Measurements from ENCODE around the gene LEPR. TPM values are rescaled to one million over a fixed set of nuclear protein-coding genes. Genes with fewer than 3 reads are reported as not detected.

Gene LEPR
- total and polyA plus RNA-seq, 5 donors from 2014 or later, result 2.3 to 3.2 (median 2.8) TPM

DNA sequence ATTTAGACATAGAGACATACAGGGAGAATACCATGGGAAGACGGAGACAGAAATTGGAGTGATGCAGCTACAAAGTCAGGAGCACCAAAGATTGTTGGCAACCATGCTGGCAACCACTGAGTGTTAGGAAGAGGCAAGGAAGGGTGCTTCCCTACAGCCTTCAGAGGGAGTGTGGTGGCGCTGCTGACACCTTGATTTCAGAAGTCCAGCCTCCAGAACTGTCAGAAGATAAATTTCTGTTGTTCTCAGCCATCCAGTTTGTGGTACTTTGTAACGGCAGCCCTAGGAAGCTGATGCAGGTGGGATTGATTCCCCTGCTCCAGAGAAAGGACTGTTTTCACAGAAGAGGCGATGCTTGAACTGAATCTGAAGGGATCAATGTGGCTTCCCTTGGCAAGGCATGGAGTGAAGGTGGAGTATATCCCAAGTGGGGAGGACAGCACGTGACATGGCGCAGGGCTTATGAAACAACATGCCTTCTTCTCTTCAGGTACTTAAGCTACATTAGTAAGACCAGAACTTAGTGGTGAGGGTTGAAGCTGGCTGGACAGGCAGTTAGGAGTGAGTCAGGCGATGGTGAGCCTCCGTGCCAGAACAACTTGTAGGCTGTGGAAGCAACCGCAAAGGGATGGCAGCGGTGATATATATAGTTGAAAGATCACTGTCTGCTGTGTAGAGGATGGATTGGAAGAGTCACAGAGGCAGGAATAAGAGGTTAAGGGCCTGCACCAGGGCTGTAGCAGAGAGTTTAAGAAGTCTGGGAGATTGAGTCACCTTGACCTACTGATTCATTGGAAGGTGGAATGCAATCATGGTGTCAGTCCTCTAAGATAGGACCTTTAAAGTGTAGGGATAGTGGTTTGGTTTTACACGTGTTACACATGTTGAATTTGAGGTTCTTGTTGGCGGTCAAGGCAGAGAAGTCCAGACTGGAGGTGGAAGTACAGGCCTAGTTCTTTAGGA lies 2.1 kb downstream of the LEPR start:
- Histone ChIP-seq H3K9me3 (ENCODE audit: control insufficient read depth in 2 of 2, low read length in 2 of 2) (no peaks in the 10 kb centered on the region), H3K4me3 (ENCODE audit: low read depth, low read length) (peak overlapping the region; percentile 84), H3K36me3 (ENCODE audit: control insufficient read depth, insufficient read depth, low read length) (peaks cover 12% of the 10 kb centered on the region), H3K27me3 (ENCODE audit: control insufficient read depth, insufficient read depth, low read length) (no peaks in the 10 kb centered on the region), H3K27ac (ENCODE audit: insufficient read depth, low read length, poor library complexity, severe bottlenecking) (no peak overlapping the region), H3K4me1 (ENCODE audit: control insufficient read depth, insufficient read depth, low read length, poor library complexity, severe bottlenecking) (peaks cover 20% of the 10 kb centered on the region)
- Mint-ChIP-seq H3K9me3 (no peaks in the 10 kb centered on the region), H3K4me1 (peaks cover 15 to 28% (median 17%) of the 10 kb centered on the region in 4 donors), H3K27ac (no peak overlapping the region), H3K36me3 (peaks cover 14% of the 10 kb centered on the region), H3K4me3 (peak overlapping the region in 1 of 4 donors; percentile 8), H3K27me3 (no peaks in the 10 kb centered on the region)
- DNase-seq (no peak), ATAC-seq (ENCODE audit: low read depth in 2 of 2) (no peak)

DNA sequence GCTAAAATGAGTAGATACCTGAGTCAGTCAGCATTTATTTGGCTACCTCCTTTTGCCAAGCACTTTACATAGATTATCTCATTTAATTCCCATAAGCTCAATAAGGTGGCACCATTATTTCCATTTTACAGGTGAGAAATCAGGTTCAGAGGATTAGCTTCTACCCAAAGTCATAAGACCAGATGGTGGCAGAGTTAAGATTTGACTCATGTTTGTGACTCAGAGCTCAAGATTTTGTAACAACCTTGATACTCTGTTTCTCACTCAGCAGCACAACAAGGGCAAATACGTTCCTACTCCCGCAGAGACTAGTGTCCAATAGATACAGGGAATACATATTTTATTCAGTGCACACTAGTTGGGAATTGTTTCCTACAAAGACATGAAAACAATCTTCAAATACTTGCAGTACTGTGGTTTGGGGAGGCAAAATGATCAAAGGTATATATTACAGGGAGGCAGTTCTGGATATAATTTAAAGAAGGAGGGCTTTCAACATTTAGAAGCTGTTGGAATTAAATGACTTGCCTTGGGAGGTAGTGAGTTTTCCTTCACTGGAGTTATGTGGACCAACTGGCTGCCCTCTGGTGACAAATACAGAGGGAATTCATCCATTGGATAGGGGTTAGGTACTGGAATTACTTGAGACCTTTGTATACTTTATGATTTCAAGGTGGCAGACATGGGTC lies 3.6 kb downstream of the LEPR start:
- H3K9me3 Mint-ChIP-seq, result no peaks in the 10 kb centered on the region
- no peaks in the 10 kb centered on the region for H3K9me3 ChIP-seq (ENCODE audit: control insufficient read depth in 2 of 2, low read length in 2 of 2)
- no peaks in the 10 kb centered on the region for H3K27me3 Mint-ChIP-seq
- peaks cover 17% of the 10 kb centered on the region for H3K36me3 Mint-ChIP-seq
- no peak overlapping the region for H3K4me3 ChIP-seq (ENCODE audit: low read depth, low read length)
- H3K4me1 ChIP-seq (ENCODE audit: control insufficient read depth, insufficient read depth, low read length, poor library complexity, severe bottlenecking), result peaks cover 20% of the 10 kb centered on the region
- H3K4me1 Mint-ChIP-seq, result peaks cover 12 to 24% (median 16%) of the 10 kb centered on the region in 4 donors
- ATAC-seq (ENCODE audit: low read depth in 2 of 2) (no peak), DNase-seq (peak in 1 of 3 donors; percentile 76)
- H3K4me3 Mint-ChIP-seq, result peak overlapping the region in 1 of 4 donors; percentile 27
- peaks cover 23% of the 10 kb centered on the region for H3K36me3 ChIP-seq (ENCODE audit: control insufficient read depth, insufficient read depth, low read length)
- peak overlapping the region in 2 of 3 donors; percentile 18 to 93 for H3K27ac Mint-ChIP-seq
- no peaks in the 10 kb centered on the region for H3K27me3 ChIP-seq (ENCODE audit: control insufficient read depth, insufficient read depth, low read length)
- no peak overlapping the region for H3K27ac ChIP-seq (ENCODE audit: insufficient read depth, low read length, poor library complexity, severe bottlenecking)

DNA sequence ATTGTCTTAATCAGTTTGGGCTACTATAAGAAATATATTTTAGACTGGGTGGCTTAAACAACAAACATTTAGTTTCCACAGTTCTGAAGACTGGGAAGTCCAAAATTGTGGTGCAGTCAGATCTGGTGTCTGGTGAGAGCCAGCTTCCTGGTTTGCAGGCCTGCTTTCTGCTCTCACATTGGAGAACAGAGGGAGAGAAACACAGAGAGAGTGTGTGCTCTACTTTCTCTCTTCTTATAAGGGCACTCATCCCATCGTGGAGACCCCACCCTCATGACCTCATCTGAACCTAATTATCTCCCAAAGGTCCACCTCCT lies 4.1 kb downstream of the LEPR start:
- no peak overlapping the region for H3K4me3 ChIP-seq (ENCODE audit: low read depth, low read length)
- H3K4me1 ChIP-seq (ENCODE audit: control insufficient read depth, insufficient read depth, low read length, poor library complexity, severe bottlenecking), result peaks cover 18% of the 10 kb centered on the region
- ATAC-seq (ENCODE audit: low read depth in 2 of 2) (no peak), DNase-seq (no peak)
- no peaks in the 10 kb centered on the region for H3K27me3 Mint-ChIP-seq
- no peaks in the 10 kb centered on the region for H3K9me3 Mint-ChIP-seq
- H3K27me3 ChIP-seq (ENCODE audit: control insufficient read depth, insufficient read depth, low read length), result no peaks in the 10 kb centered on the region
- H3K27ac Mint-ChIP-seq, result peak overlapping the region; percentile 9 to 93 (median 18)
- H3K9me3 ChIP-seq (ENCODE audit: control insufficient read depth in 2 of 2, low read length in 2 of 2), result no peaks in the 10 kb centered on the region
- peaks cover 8 to 20% (median 14%) of the 10 kb centered on the region in 4 donors for H3K4me1 Mint-ChIP-seq
- peaks cover 17% of the 10 kb centered on the region for H3K36me3 Mint-ChIP-seq
- H3K27ac ChIP-seq (ENCODE audit: insufficient read depth, low read length, poor library complexity, severe bottlenecking), result no peak overlapping the region
- H3K4me3 Mint-ChIP-seq, result no peak overlapping the region
- peaks cover 26% of the 10 kb centered on the region for H3K36me3 ChIP-seq (ENCODE audit: control insufficient read depth, insufficient read depth, low read length)

DNA sequence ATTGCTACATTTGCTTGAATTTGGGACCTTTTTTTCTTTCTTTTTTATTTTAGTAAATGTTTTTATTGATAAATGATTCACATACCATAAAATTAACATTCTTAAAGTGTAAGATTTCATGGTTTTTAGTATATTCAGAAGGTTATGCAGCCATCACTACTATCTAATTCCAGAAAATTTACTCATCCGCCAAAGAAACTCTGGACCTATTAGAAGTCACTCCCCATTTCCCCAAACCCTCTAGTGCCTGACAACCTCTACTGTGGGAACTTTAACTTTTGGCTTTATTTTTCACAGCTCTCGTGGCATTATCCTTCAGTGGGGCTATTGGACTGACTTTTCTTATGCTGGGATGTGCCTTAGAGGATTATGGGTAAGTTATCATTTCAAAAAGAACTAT lies 4.5 kb downstream of the LEPR start:
- Mint-ChIP-seq H3K4me1 (peaks cover 3 to 19% (median 12%) of the 10 kb centered on the region in 4 donors), H3K27ac (no peak overlapping the region), H3K9me3 (no peaks in the 10 kb centered on the region), H3K27me3 (no peaks in the 10 kb centered on the region), H3K4me3 (peak overlapping the region in 1 of 4 donors; percentile 22), H3K36me3 (peaks cover 21% of the 10 kb centered on the region)
- ATAC-seq (ENCODE audit: low read depth in 2 of 2), result no peak
- DNase-seq, result no peak
- peaks cover 14% of the 10 kb centered on the region for H3K4me1 ChIP-seq (ENCODE audit: control insufficient read depth, insufficient read depth, low read length, poor library complexity, severe bottlenecking)
- no peak overlapping the region for H3K4me3 ChIP-seq (ENCODE audit: low read depth, low read length)
- no peak overlapping the region for H3K27ac ChIP-seq (ENCODE audit: insufficient read depth, low read length, poor library complexity, severe bottlenecking)
- peaks cover 26% of the 10 kb centered on the region for H3K36me3 ChIP-seq (ENCODE audit: control insufficient read depth, insufficient read depth, low read length)
- no peaks in the 10 kb centered on the region for H3K27me3 ChIP-seq (ENCODE audit: control insufficient read depth, insufficient read depth, low read length)
- no peaks in the 10 kb centered on the region for H3K9me3 ChIP-seq (ENCODE audit: control insufficient read depth in 2 of 2, low read length in 2 of 2)

DNA sequence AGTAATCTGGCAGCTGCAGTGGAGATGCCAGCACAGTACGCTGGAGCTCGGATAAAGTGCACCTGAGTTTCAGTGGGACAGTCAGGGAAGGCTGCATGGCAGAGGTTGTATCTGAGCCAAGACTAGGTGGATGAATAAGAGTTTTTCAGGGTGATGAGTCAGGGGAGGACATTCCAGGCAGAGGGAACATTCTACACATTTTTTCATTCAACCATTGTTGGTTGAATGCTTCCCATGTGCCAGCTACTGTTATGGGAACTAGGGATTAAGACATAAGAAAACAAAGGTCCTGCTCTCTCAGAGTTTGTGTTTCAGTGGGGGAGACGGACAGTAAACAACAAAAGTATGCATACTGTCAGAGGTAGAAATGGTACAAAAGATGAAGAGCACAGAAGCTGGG lies 5.2 kb downstream of the LEPR start:
- Histone ChIP-seq H3K27ac (ENCODE audit: insufficient read depth, low read length, poor library complexity, severe bottlenecking) (no peak overlapping the region), H3K4me3 (ENCODE audit: low read depth, low read length) (no peak overlapping the region), H3K4me1 (ENCODE audit: control insufficient read depth, insufficient read depth, low read length, poor library complexity, severe bottlenecking) (peaks cover 14% of the 10 kb centered on the region), H3K9me3 (ENCODE audit: control insufficient read depth in 2 of 2, low read length in 2 of 2) (no peaks in the 10 kb centered on the region), H3K36me3 (ENCODE audit: control insufficient read depth, insufficient read depth, low read length) (peaks cover 32% of the 10 kb centered on the region), H3K27me3 (ENCODE audit: control insufficient read depth, insufficient read depth, low read length) (no peaks in the 10 kb centered on the region)
- Mint-ChIP-seq H3K27ac (no peak overlapping the region), H3K27me3 (no peaks in the 10 kb centered on the region), H3K36me3 (peaks cover 21% of the 10 kb centered on the region), H3K4me1 (peaks cover under 1 to 19% (median 13%) of the 10 kb centered on the region in 4 donors), H3K9me3 (no peaks in the 10 kb centered on the region), H3K4me3 (peak overlapping the region in 1 of 4 donors; percentile 49)
- DNase-seq, result no peak
- no peak for ATAC-seq (ENCODE audit: low read depth in 2 of 2)

DNA sequence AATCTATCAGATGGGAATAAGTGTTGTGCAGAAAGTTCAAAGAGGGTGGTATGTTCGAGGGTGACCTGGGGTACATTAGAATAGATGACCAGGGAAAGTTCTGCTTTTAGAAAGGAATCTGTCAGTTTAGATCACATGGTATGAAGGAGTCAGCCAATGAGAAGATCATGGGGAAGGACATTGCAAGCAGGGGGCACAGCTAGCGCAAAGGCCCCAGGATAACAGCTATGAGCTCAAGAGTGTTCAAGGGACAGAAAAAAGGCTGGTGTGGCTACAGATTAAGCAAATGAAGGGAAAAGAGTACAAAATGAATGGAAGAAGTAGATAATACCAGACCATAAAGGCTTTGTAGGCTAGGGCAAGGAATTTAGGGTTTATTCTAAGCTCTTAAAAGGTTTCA lies 8.6 kb downstream of the LEPR start:
- peak overlapping the region in 2 of 3 donors; percentile 36 to 76 for H3K27ac Mint-ChIP-seq
- no peak overlapping the region for H3K4me3 Mint-ChIP-seq
- DNase-seq (no peak), ATAC-seq (ENCODE audit: low read depth in 2 of 2) (no peak)
- Histone ChIP-seq H3K4me1 (ENCODE audit: control insufficient read depth, insufficient read depth, low read length, poor library complexity, severe bottlenecking) (peaks cover 6% of the 10 kb centered on the region), H3K36me3 (ENCODE audit: control insufficient read depth, insufficient read depth, low read length) (peaks cover 39% of the 10 kb centered on the region), H3K9me3 (ENCODE audit: control insufficient read depth in 2 of 2, low read length in 2 of 2) (no peaks in the 10 kb centered on the region), H3K4me3 (ENCODE audit: low read depth, low read length) (no peak overlapping the region), H3K27ac (ENCODE audit: insufficient read depth, low read length, poor library complexity, severe bottlenecking) (no peak overlapping the region), H3K27me3 (ENCODE audit: control insufficient read depth, insufficient read depth, low read length) (no peaks in the 10 kb centered on the region)
- no peaks in the 10 kb centered on the region for H3K27me3 Mint-ChIP-seq
- no peaks in the 10 kb centered on the region for H3K9me3 Mint-ChIP-seq
- H3K36me3 Mint-ChIP-seq, result peaks cover 29% of the 10 kb centered on the region
- peaks cover 16 to 24% (median 18%) of the 10 kb centered on the region in 4 donors for H3K4me1 Mint-ChIP-seq

DNA sequence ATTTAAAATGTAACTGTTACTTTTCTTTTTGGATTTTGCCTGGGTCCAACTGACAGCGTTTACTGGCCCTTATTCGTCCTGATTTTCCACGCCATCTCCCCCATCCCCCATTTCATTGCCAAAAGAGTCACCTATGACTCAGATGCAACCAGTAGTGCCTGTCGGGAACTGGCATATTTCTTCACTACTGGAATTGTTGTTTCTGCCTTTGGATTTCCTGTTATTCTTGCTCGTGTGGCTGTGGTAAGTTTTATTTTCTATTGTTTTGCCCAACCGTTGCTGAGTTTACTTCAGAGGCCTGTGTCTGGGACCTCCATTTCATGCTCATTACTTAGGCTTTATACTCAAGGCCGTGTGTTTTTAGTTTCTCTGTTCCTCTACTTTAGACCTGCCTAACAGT lies 9.3 kb downstream of the LEPR start:
- ATAC-seq (ENCODE audit: low read depth in 2 of 2) (no peak), DNase-seq (no peak)
- Histone ChIP-seq H3K4me1 (ENCODE audit: control insufficient read depth, insufficient read depth, low read length, poor library complexity, severe bottlenecking) (peaks cover 6% of the 10 kb centered on the region), H3K36me3 (ENCODE audit: control insufficient read depth, insufficient read depth, low read length) (peaks cover 39% of the 10 kb centered on the region), H3K9me3 (ENCODE audit: control insufficient read depth in 2 of 2, low read length in 2 of 2) (no peaks in the 10 kb centered on the region), H3K27ac (ENCODE audit: insufficient read depth, low read length, poor library complexity, severe bottlenecking) (no peak overlapping the region), H3K27me3 (ENCODE audit: control insufficient read depth, insufficient read depth, low read length) (no peaks in the 10 kb centered on the region), H3K4me3 (ENCODE audit: low read depth, low read length) (no peak overlapping the region)
- Mint-ChIP-seq H3K27me3 (no peaks in the 10 kb centered on the region), H3K9me3 (no peaks in the 10 kb centered on the region), H3K36me3 (peaks cover 29% of the 10 kb centered on the region), H3K4me3 (no peak overlapping the region), H3K4me1 (peaks cover 13 to 18% (median 16%) of the 10 kb centered on the region in 4 donors), H3K27ac (peak overlapping the region in 1 of 3 donors; percentile 42)
